HG02763 (cell line): ENCODE data around the gene ANKMY1.

ENCODE experiments used
- ATAC-seq: cut with Tn5 transposase; IDR thresholded peaks from one replicate; pipeline ENCODE4 v1.9.1; 2021; ENCODE audit warnings: mild to moderate bottlenecking, moderate library complexity; ENCODE audit not compliant: unreplicated experiment

ANKMY1 gene

DNA sequence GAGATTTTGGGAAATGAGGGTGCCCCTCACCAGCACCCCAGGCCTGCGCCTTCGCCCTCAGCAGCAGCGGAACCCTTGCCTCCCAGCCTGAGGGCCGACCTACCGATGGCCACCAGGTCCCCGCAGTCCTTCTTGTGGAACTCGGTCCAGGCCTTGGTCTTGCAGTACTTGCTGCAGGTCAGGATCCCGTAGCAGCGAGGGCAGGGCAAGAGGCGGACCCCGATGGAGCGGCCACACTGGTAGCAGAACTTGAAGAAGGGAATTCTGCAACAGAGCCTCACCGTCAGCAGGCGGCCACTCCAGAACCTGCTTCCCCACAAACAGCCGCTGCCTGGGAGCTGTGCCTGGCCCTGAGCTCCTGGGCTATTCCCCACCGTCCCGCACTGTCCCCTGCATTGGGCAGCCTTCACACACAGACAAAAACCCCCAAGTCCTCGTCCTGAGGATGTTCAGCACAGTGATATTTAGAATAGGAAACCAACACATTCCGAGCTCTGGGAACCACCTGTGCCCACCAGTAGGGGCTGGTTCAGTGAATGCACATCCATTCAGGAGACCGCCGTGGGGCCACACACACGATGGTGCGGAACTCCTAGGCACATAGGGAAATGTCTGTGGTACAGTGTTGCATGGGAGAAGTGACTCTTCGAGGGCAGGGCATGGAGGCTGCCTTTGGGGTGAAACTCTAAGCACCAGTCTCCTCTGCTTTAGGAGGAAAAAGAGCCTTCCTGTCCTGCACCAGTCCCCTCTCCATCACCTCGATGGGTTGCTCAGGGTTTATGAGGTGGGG lies 76.8 kb downstream of the ANKMY1 start:
- no peak for ATAC-seq

DNA sequence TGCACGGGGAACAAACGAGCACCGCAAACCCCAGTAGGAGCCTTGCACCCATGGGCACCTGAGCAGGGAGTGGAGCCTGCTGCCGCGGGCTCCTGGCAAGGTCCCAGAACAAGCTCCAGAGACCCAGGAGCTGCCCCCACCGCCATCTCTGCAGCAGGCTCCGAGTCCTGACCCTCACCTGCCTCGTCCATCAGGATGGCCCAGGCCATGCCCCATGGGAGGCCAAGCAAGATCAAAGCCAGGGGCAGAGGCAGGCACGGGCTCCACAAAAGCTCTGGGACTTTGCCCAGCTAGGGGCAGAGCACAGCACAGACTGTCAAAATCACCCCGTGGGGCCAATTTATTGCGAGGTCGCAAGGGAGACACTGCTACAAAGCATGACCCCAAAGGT lies 78.7 kb downstream of the ANKMY1 start:
- ATAC-seq = no peak

DNA sequence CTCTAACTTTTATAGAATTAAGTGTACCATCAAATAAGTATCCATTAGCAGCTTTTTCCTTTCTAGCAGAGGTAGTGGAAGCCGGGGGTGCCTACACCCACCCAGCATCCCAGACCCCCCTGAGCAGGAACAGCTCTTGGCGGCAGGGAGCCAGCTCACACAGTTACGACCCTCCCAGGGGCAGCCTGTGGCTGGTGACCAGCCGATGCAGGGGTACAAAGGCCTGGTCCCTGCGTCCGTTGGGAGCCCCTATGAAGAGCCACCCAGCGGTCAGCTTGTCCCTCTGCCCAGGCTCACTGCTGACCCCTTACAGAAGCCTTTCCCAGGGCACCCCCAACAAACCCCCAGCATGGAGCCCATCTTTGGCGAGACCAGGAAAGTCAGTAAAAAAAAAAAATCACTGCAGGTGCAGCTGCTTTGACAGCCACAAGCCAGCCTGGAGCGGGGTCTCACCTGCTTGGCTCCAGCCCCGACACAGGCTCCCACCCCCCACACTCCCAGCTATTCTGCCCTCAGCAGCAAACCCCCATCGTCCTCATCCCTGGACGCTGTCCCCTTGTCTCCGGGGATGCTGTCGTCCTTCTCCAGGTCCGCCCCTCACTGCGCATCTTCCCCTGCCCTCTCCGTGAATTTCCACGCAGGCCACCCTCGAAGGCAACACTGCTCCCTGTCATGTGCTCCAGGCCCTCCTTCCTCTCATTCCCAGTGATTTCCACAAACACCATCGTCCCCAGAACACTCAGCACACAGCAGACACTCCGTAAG lies 79.3 kb downstream of the ANKMY1 start:
- ATAC-seq = no peak

DNA sequence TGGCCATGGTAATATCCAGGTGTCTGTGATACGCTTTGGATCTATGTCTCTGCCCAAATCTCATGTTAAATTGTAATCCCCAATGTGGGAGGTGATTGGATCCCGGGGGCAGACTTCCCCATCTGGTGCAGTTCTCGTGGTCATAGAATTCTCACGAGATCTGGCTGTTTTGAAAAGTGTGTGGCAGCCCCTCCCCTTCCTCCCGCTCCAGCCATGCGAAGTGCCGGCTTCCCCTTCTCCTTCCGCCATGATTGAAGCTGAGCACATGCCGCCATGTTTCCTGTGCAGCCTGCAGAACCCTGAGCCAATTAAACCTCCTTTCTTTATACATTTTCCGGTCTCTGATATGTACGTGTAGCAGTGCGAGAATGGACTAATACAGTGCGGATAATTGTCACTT lies 79.9 kb downstream of the ANKMY1 start:
- ATAC-seq = no peak

DNA sequence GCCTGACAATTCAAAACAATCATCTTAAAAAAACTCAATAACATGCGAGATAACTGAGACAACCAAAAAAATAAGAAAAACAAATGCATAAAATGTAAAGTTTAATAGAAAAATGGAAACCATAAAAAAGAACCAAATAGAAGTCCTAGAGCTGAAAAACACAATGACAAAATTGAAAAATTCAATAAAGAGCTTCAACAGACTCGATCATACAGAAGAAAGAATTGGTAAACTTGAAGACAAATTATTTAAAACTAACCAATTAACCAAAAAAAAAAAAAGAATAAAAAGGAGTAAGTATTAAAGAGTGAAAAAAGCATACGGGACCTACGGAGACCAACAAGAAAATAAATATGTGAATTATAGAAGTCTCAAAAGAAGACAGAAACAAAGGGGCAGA lies 84.6 kb downstream of the ANKMY1 start:
- ATAC-seq = no peak

DNA sequence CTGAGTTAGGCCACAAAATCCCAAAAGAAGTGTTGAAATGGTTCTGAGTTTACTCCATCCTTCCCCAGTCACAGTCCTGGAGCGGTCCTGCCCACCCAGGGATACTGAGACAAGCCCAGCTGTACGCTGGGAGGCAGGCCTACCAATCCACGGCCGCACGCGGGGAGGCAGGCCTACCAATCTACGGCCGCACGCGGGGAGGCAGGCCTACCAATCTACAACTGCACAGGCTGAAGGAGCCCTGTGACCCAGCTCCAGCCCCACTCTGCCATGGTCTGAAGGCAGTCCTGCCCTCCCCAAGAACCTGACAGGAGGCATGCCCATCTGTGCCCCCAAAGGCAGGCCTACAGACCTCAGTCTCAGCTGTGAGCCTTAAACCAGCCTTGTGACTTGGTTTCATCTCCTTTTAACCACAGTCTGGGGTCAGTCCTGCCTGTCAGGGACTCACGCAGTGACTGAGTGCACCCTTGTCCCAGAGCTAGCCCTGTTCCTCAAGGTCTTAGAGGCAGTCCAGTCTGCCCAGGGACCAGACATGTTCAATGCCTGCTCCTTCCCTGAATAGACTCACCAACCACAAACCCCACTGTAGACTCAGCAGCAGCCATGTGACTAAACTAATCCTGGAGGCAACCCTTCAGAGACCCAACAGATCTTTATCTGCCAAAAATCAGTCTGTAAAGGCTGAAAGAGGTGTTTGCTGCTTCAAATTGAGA lies 85.6 kb downstream of the ANKMY1 start:
- ATAC-seq = no peak

DNA sequence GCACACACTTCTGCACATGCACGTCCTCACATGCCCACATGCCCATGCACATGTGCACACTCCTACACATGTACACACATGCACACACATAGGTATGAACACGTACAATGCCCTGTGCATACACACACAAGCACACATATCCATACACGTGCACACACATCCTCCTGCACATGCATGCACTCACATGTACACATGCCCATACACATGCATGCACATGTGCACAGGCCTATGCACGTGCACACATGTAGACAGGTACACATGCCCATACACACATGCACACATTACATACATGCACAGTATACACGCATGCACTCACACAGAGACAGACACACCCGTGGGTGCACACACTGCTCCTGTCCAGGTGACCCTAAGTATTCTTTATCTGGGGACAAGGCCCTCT lies 88.0 kb downstream of the ANKMY1 start:
- ATAC-seq = no peak

DNA sequence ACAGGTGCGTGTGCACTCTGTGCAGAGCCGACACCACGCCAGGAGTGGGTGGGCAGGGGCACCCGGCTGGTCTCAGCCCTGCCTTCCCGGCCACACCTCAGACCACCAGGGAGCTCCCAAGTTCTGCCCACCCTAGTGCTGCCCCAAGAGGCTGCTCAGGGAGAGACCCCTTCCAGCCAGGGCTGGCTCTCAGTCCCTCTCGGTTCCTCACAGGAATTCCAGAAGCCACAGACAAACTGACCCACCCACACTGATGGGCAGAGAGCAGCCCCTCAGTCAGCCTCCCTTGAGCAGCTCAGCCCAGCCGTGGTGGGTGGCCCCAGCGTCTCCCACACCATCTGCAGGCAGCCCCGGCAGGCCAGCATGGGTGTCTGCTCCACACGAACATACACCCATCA lies 88.5 kb downstream of the ANKMY1 start:
- ATAC-seq = no peak

DNA sequence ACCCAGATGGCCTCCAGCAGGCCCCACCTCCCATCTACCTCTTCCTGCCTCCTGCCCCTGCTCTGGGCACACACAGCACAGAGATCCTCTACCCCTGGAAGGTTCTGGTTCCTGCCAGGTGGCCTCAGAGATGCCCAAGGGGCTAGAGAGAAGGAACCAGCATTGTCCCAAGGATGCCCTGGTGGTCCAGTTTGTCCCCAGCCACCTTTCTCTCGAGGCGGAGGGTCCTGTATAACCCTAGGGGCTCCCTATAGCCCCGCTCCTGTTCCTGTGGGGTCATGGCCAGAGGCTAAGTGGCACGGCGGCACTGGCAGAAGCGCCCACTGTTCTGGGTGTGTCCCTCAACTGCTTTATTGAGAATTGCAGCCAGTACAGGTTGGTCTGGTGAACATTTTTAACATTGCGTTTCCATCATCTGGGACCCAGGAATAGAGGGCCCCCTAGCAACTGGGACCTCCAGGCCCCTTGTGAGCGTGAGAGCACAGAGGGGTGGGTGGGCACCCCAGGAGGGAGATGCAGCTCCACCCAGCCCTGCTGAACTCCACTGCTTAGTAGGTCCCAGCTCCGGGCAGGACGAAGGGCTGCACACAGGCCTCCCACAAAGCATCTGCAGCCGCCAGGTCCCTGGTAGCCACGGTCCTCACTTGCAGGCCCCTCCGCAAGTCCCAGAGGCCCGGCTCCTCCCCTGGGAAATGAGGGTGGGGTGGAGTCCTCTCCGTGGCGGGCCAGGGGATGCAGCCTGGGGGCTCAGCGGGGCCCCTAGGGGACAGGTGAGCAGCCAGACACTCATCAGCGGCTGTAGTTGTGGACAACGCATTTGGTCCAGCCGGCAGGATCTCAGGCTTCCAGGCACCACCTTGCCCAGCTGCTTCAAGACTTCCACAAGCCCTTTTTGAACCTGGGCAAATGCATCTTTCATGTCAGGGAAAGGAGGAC lies 89.2 kb downstream of the ANKMY1 start:
- ATAC-seq = no peak

DNA sequence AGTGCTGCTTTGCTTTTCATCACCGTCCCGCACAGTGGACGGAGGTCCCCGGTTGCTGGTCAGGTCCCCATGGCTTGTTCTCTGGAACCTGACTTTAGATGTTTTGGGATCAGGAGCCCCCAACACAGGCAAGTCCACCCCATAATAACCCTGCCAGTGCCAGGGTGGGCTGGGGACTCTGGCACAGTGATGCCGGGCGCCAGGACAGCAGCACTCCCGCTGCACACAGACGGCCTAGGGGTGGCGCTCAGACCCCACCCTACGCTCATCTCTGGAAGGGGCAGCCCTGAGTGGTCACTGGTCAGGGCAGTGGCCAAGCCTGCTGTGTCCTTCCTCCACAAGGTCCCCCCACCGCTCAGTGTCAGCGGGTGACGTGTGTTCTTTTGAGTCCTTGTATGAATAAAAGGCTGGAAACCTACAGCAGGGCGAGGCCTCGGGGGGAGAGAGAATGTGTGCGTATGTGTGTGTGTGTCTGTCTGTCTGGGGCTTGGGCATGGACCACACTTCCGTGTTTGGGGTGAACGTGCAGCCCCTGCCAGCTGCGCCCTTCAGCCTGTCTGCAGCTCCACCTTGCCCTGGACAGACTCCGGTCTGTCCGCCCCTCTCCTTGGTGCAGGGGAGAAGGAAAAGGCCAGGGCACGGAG lies 90.0 kb downstream of the ANKMY1 start:
- no peak for ATAC-seq

DNA sequence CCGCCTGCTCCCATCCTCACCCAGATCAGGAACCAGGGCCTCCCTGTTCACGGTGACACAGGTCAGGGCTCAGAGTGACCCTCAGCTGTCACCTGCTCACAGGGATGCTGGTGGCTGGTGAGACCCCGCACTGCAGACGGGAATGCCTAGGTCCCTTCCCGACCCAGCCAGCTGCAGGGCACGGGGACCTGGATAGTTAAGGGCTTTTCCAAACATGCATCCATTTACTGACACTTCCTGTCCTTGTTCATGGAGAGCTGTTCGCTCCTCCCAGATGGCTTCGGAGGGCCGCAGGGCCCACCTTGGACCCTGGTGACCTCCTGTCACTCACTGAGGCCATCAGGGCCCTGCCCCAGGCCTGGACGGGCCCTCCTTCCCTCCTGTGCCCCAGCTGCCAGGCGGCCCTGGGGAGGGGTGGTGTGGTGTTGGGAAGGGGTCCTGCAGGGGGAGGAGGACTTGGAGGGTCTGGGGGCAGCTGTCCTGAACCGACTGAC lies 90.6 kb downstream of the ANKMY1 start:
- no peak for ATAC-seq

DNA sequence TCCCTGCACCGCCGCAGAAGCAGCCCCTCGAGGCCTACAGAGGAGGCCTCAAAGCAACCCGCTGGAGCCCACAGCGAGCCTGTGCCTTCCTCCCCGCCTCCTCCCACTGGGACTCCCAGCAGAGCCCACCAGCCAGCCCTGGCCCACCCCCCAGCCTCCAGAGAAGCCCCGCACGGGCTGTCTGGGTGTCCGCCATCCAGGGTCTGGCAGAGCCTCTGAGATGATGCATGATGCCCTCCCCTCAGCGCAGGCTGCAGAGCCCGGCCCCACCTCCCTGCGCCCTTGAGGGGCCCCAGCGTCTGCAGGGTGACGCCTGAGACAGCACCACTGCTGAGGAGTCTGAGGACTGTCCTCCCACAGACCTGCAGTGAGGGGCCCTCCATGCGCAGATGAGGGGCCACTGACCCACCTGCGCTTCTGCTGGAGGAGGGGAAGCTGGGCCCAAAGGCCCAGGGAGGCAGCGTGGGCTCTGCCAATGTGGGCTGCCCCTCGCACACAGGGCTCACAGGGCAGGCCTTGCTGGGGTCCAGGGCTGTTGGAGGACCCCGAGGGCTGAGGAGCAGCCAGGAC lies 91.1 kb downstream of the ANKMY1 start:
- no peak for ATAC-seq

DNA sequence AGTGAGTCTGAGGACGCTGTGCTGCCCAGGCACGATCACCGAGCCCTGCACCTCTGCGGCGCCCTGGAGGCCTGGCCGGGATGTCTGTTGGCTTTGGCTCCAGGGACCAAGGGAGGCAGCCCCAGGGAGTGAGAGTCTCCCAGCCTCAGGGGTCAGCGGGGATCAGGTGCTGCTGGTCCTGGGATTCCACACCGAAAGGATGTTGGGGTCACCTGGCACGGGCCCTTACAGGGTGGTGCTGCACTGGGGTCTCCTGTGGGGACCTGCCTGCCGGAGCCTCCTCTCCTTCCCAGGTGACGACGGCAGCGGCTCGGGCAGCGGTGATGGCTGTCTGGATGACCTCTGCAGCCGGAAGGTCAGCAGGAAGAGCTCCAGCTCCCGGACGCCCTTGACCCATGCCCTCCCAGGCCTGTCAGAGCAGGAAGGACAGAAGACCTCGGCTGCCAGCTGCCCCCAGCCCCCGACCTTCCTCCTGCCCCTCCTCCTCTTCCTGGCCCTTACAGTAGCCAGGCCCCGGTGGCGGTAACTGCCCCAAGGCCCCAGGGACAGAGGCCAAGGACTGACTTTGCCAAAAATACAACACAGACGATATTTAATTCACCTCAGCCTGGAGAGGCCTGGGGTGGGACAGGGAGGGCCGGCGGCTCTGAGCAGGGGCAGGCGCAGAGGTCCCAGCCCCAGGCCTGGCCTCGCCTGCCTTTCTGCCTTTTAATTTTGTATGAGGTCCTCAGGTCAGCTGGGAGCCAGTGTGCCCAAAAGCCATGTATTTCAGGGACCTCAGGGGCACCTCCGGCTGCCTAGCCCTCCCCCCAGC lies 91.8 kb downstream of the ANKMY1 start:
- no peak for ATAC-seq

DNA sequence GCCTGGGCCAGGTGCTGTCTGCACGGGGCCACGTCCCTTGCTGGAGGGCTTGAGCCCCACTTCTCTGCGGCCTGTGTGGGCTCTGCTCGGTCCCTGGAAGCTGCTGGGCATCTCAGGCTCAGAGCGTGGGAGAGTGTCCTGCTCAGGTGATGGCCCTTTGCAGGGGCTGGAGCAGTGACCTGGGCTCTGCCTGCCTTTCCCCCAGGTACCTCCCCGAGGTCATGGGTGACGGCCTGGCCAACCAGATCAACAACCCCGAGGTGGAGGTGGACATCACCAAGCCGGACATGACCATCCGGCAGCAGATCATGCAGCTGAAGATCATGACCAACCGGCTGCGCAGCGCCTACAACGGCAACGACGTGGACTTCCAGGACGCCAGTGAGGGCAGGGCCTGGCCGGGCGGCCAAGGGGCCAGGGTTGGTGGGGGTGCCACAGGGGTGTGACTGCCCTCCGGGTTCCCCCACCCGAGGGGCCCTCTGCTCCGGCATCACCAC lies 92.5 kb downstream of the ANKMY1 start:
- ATAC-seq = no peak

DNA sequence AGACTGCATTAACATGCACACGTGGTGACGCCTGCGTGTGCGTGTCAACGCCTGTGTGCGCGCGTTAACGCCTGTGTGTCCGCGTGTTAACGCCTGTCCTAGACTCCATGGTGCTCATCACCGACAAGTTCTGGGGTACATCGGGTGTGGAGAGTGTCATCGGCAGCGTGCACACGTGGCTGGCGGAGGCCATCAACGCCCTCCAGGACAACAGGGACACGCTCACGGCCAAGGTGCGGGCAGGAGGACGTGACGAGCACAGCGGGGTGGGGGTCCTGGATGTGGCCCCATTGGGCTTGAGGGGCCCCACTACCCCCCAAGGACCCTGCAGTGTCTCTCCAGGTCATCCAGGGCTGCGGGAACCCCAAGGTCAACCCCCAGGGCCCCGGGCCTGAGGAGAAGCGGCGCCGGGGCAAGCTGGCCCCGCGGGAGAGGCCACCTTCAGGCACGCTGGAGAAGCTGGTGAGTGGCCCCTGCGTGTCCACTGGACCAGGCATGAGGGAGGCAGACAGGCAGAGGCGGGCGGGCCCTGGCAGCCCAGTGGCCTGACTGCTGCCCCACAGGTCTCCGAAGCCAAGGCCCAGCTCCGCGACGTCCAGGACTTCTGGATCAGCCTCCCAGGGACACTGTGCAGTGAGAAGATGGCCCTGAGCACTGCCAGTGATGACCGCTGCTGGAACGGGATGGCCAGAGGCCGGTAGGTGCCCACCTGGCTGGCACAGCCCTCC lies 93.1 kb downstream of the ANKMY1 start:
- no peak for ATAC-seq

DNA sequence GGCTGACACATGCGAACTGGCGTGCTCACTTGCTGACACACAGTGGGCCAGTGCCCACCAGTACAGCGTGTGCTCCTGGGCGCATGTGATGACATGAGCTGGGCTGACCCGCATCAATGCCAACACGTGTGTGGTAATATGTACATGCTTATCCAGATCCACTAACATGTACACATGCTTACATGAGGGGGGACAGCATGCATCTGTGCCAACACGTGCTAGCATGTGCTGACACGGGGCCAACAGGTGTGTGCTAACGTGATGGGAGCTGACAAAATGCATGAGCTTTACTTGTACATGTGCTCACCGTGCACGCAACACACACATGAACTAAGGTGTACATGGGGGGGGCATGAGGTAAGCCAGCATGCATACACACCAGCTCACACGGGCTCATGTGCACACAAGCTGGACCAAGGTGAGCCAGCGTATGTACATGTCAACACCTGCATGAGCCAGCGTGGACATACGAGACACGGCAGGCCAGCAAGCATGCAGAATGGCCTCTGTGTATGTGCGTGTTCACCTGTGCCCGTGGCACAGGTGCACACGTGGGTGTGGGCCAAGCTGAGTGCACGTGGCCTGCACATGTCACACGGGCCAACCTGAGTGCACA lies 93.8 kb downstream of the ANKMY1 start:
- ATAC-seq = no peak

DNA sequence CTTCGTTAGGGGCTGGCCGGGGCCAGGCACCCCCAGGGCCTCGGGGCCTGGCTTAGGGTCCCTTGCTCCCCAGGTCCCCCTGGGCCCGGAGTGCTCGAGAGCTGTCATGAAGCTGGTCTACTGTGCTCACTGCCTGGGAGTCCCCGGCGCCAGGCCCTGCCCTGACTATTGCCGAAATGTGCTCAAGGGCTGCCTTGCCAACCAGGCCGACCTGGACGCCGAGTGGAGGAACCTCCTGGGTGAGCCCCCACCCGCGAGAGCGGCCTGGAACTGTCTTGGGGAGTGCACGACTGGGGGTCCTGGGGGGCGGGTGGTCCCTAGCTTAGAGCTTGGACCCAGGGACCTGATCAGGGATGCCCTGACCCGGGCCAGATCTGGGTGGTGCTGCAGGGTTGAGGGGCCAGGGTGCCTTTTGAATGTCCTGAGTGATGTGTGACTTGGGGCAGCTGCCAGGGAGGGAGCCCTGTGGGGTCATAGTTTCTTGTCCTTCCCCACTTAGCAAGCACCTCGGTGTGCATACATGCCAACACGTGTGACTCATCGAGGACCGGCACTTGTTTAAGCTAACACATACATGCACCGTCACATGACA lies 94.4 kb downstream of the ANKMY1 start:
- no peak for ATAC-seq
